Measurements from ENCODE around the gene GSTT2B. TPM values are rescaled to one million over a fixed set of nuclear protein-coding genes. Genes with fewer than 3 reads are reported as not detected.
"Not testable (repeated sequence)": the region's sequence is repeated elsewhere in the genome, so short reads cannot be mapped to it uniquely, and the experiment has no call there.

GSTT2B gene
- total RNA-seq, 1 donor from 2014 or later: 11.9 TPM

- H3K9me3 Mint-ChIP-seq (ENCODE audit: unreplicated experiment); H3K27me3 Mint-ChIP-seq (ENCODE audit: unreplicated experiment); DNase-seq; H3K4me1 Mint-ChIP-seq (ENCODE audit: low read depth, unreplicated experiment); H3K4me3 Mint-ChIP-seq (ENCODE audit: unreplicated experiment); H3K36me3 Mint-ChIP-seq (ENCODE audit: unreplicated experiment); H3K27ac Mint-ChIP-seq (ENCODE audit: unreplicated experiment): not testable (repeated sequence)
Measured at GRCh38 chr22:23986538-23987178, 25.7 kb upstream of the GSTT2B start.

GRCh38 chr22:23986089-23986488 lies 25.1 kb upstream of the GSTT2B start:
- not testable (repeated sequence) for H3K4me3 Mint-ChIP-seq (ENCODE audit: unreplicated experiment); H3K9me3 Mint-ChIP-seq (ENCODE audit: unreplicated experiment); DNase-seq; H3K27ac Mint-ChIP-seq (ENCODE audit: unreplicated experiment); H3K36me3 Mint-ChIP-seq (ENCODE audit: unreplicated experiment); H3K27me3 Mint-ChIP-seq (ENCODE audit: unreplicated experiment); H3K4me1 Mint-ChIP-seq (ENCODE audit: low read depth, unreplicated experiment)

GRCh38 chr22:23984430-23984829 lies 23.4 kb upstream of the GSTT2B start:
- Mint-ChIP-seq H3K4me1 (ENCODE audit: low read depth, unreplicated experiment) (peaks cover 3% of the 10 kb centered on the region), H3K4me3 (ENCODE audit: unreplicated experiment) (no peak overlapping the region), H3K36me3 (ENCODE audit: unreplicated experiment) (no peaks in the 10 kb centered on the region), H3K9me3 (ENCODE audit: unreplicated experiment) (peaks cover 3% of the 10 kb centered on the region), H3K27ac (ENCODE audit: unreplicated experiment) (no peak overlapping the region), H3K27me3 (ENCODE audit: unreplicated experiment) (peaks cover 7% of the 10 kb centered on the region)
- TF ChIP-seq CTCF (IDR thresholded peaks at IDR 0.05; ENCODE audit: partially characterized antibody, unreplicated experiment): no peak
- no peak for DNase-seq

GRCh38 chr22:23980567-23980966 lies 19.6 kb upstream of the GSTT2B start:
- not testable (repeated sequence) for H3K27ac Mint-ChIP-seq (ENCODE audit: unreplicated experiment); H3K4me3 Mint-ChIP-seq (ENCODE audit: unreplicated experiment); DNase-seq; H3K27me3 Mint-ChIP-seq (ENCODE audit: unreplicated experiment); H3K4me1 Mint-ChIP-seq (ENCODE audit: low read depth, unreplicated experiment); H3K9me3 Mint-ChIP-seq (ENCODE audit: unreplicated experiment); H3K36me3 Mint-ChIP-seq (ENCODE audit: unreplicated experiment)

- not testable (repeated sequence) for H3K27me3 Mint-ChIP-seq (ENCODE audit: unreplicated experiment); H3K9me3 Mint-ChIP-seq (ENCODE audit: unreplicated experiment)
Measured at GRCh38 chr22:23979557-23980240, 18.7 kb upstream of the GSTT2B start, which contains the start of gene GSTT2. GSTT2 (plus strand) TSS chr22:23980134.

GRCh38 chr22:23977304-23977703 lies 16.3 kb upstream of the GSTT2B start:
- H3K9me3 Mint-ChIP-seq (ENCODE audit: unreplicated experiment); DNase-seq; H3K4me3 Mint-ChIP-seq (ENCODE audit: unreplicated experiment); H3K27ac Mint-ChIP-seq (ENCODE audit: unreplicated experiment); H3K4me1 Mint-ChIP-seq (ENCODE audit: low read depth, unreplicated experiment); H3K27me3 Mint-ChIP-seq (ENCODE audit: unreplicated experiment); H3K36me3 Mint-ChIP-seq (ENCODE audit: unreplicated experiment): not testable (repeated sequence)

More at GRCh38 chr22:23979557-23980240, 18.7 kb upstream of the GSTT2B start, which contains the start of gene GSTT2:
- not testable (repeated sequence) for DNase-seq; H3K4me1 Mint-ChIP-seq (ENCODE audit: low read depth, unreplicated experiment); H3K36me3 Mint-ChIP-seq (ENCODE audit: unreplicated experiment); H3K27ac Mint-ChIP-seq (ENCODE audit: unreplicated experiment); H3K4me3 Mint-ChIP-seq (ENCODE audit: unreplicated experiment)

GRCh38 chr22:23974836-23975352 lies 13.9 kb upstream of the GSTT2B start:
- not testable (repeated sequence) for H3K4me1 Mint-ChIP-seq (ENCODE audit: low read depth, unreplicated experiment); H3K27me3 Mint-ChIP-seq (ENCODE audit: unreplicated experiment); H3K36me3 Mint-ChIP-seq (ENCODE audit: unreplicated experiment); DNase-seq; H3K27ac Mint-ChIP-seq (ENCODE audit: unreplicated experiment); H3K9me3 Mint-ChIP-seq (ENCODE audit: unreplicated experiment); H3K4me3 Mint-ChIP-seq (ENCODE audit: unreplicated experiment)
- peak; percentile 20 for TF ChIP-seq CTCF (IDR thresholded peaks at IDR 0.05; ENCODE audit: partially characterized antibody, unreplicated experiment)

GRCh38 chr22:23974345-23974744 lies 13.3 kb upstream of the GSTT2B start, which contains the start of gene DDT:
DDT (minus strand) TSS chr22:23974441; CDS start chr22:23974414, 27 bp downstream.
- not testable (repeated sequence) for DNase-seq; H3K27me3 Mint-ChIP-seq (ENCODE audit: unreplicated experiment); H3K36me3 Mint-ChIP-seq (ENCODE audit: unreplicated experiment); H3K4me1 Mint-ChIP-seq (ENCODE audit: low read depth, unreplicated experiment); H3K27ac Mint-ChIP-seq (ENCODE audit: unreplicated experiment); H3K9me3 Mint-ChIP-seq (ENCODE audit: unreplicated experiment); H3K4me3 Mint-ChIP-seq (ENCODE audit: unreplicated experiment)

GRCh38 chr22:23971927-23972326 lies 10.9 kb upstream of the GSTT2B start:
- DNase-seq; H3K9me3 Mint-ChIP-seq (ENCODE audit: unreplicated experiment); H3K36me3 Mint-ChIP-seq (ENCODE audit: unreplicated experiment); H3K27ac Mint-ChIP-seq (ENCODE audit: unreplicated experiment); H3K4me3 Mint-ChIP-seq (ENCODE audit: unreplicated experiment); H3K4me1 Mint-ChIP-seq (ENCODE audit: low read depth, unreplicated experiment); H3K27me3 Mint-ChIP-seq (ENCODE audit: unreplicated experiment): not testable (repeated sequence)
